Trophoblast cell (in vitro differentiated cells and primary cell): ENCODE measurements around the gene NLRC5.
"Not testable (repeated sequence)": the region's sequence is repeated elsewhere in the genome, so short reads cannot be mapped to it uniquely, and the experiment has no call there.

ENCODE experiments used
- DNase-seq, 2 donors: peaks; one replicate each; pipeline ENCODE4 v3.0.0-alpha.2; 2016
- H2AFZ ChIP-seq: 2 replicates; pipeline ENCODE4 v1.6.1; 2013; ENCODE audit warnings: low read length, moderate library complexity, mild to moderate bottlenecking; ENCODE audit not compliant: insufficient read depth, poor library complexity
- H2AK5ac ChIP-seq: 2 replicates; pipeline ENCODE4 v1.6.1; 2013; ENCODE audit warnings: mild to moderate bottlenecking, low read length
- H2BK120ac ChIP-seq: 2 replicates; pipeline ENCODE4 v1.6.1; 2013; ENCODE audit warnings: low read length, mild to moderate bottlenecking, moderate library complexity; ENCODE audit not compliant: insufficient read depth, poor library complexity
- H2BK12ac ChIP-seq: 2 replicates; pipeline ENCODE4 v1.6.1; 2013; ENCODE audit warnings: mild to moderate bottlenecking, low read length, moderate library complexity
- H2BK5ac ChIP-seq: 2 replicates; pipeline ENCODE4 v1.6.1; 2013; ENCODE audit warnings: low read length, low read depth, moderate library complexity, mild to moderate bottlenecking; ENCODE audit not compliant: poor library complexity
- H3K14ac ChIP-seq: 2 replicates; pipeline ENCODE4 v1.6.1; 2013; ENCODE audit warnings: mild to moderate bottlenecking, low read length
- H3K18ac ChIP-seq: 2 replicates; pipeline ENCODE4 v1.6.1; 2013; ENCODE audit warnings: mild to moderate bottlenecking, low read length
- H3K23ac ChIP-seq: 2 replicates; pipeline ENCODE4 v1.6.1; 2013; ENCODE audit warnings: low read length
- H3K27ac ChIP-seq: 2 replicates; pipeline ENCODE4 v1.5.1; 2013; ENCODE audit warnings: low read depth, mild to moderate bottlenecking, inconsistent platforms, low read length, moderate library complexity
- H3K27me3 ChIP-seq: 2 replicates; pipeline ENCODE4 v1.6.1; 2013; ENCODE audit warnings: inconsistent platforms, mild to moderate bottlenecking, low read length, moderate library complexity; ENCODE audit not compliant: insufficient read depth
- H3K36me3 ChIP-seq, 2 experiments: 1 replicate in 1 of 2; 2 replicates in 1 of 2; pipeline ENCODE4 v1.6.1; 2013; ENCODE audit warnings: low read length in 2 of 2, mild to moderate bottlenecking in 2 of 2, moderate library complexity in 1 of 2; ENCODE audit not compliant: insufficient read depth in 2 of 2, control insufficient read depth in 1 of 2
- H3K4ac ChIP-seq: 2 replicates; pipeline ENCODE4 v1.6.1; 2013; ENCODE audit warnings: low read depth, mild to moderate bottlenecking, low read length, moderate library complexity
- H3K4me1 ChIP-seq, 2 experiments: 1 replicate in 1 of 2; 2 replicates in 1 of 2; pipeline ENCODE4 v1.6.1; 2013; ENCODE audit warnings: low read length in 2 of 2, mild to moderate bottlenecking in 2 of 2, moderate library complexity in 1 of 2; ENCODE audit not compliant: insufficient read depth in 2 of 2, control insufficient read depth in 1 of 2
- H3K4me2 ChIP-seq: 2 replicates; pipeline ENCODE4 v1.6.1; 2013; ENCODE audit warnings: inconsistent platforms, mild to moderate bottlenecking, low read length, moderate library complexity
- H3K4me3 ChIP-seq: 2 replicates; pipeline ENCODE4 v1.5.1; 2013; ENCODE audit warnings: mild to moderate bottlenecking, low read depth, low read length, inconsistent platforms
- H3K79me1 ChIP-seq: one replicate; pipeline ENCODE4 v1.6.1; 2013; ENCODE audit warnings: low read length
- H3K79me2 ChIP-seq: 2 replicates; pipeline ENCODE4 v1.6.1; 2013; ENCODE audit warnings: low read length, mild to moderate bottlenecking; ENCODE audit not compliant: control insufficient read depth, insufficient read depth, poor library complexity
- H3K9ac ChIP-seq: 2 replicates; pipeline ENCODE4 v1.6.1; 2013; ENCODE audit warnings: mild to moderate bottlenecking, low read length
- H3K9me3 ChIP-seq: 2 replicates; pipeline ENCODE4 v1.6.1; 2013; ENCODE audit warnings: low read depth, mild to moderate bottlenecking, control low read depth, inconsistent platforms, low read length; ENCODE audit not compliant: insufficient read depth
- H4K12ac ChIP-seq: 2 replicates; pipeline ENCODE4 v1.6.1; 2013; ENCODE audit warnings: low read depth, mild to moderate bottlenecking, low read length, moderate library complexity
- H4K8ac ChIP-seq: 2 replicates; pipeline ENCODE4 v1.6.1; 2013; ENCODE audit warnings: low read depth, mild to moderate bottlenecking, low read length, moderate library complexity
- H4K91ac ChIP-seq: one replicate; pipeline ENCODE4 v1.6.1; 2013; ENCODE audit warnings: low read depth, mild to moderate bottlenecking, low read length, moderate library complexity
- WGBS: extraction: QIAGEN DNeasy Blood & Tissue Kit; methylation state at CpG from one replicate; pipeline ENCODE4 v1.1.7; 2013; ENCODE audit warnings: missing lambda C conversion rate; ENCODE audit not compliant: insufficient read length, insufficient coverage; ENCODE audit errors: extremely low coverage; 5-methylcytosine and 5-hydroxymethylcytosine counted together

The NLRC5 gene

DNA sequence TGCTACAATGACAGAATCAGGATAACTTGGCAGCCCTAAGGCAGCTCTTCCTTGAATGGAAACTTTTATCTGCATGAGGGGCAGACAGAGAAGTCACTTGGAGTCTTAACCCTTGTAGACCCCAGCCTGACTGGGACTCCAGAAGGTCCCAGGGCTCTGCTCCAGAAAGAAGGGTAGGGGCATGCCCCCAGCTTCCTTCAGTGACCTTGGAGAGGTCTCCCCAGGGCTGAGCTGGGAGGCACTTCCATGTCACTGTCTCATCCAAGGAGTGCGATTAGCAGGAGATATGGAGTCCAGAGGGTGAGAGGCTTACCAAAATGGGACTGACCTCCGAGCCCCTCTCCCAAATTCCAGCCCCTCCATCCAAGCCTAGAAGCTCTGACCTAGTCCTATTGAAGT is 3.4 kb upstream of the NLRC5 start:
- Histone ChIP-seq H4K8ac (no peak overlapping the region), H3K27ac (no peak overlapping the region), H2BK120ac (no peak overlapping the region), H3K4me3 (no peak overlapping the region), H2AFZ (no peak overlapping the region), H3K79me1 (no peaks in the 10 kb centered on the region), H3K9ac (no peak overlapping the region), H3K4me2 (no peak overlapping the region), H3K27me3 (peaks cover 29% of the 10 kb centered on the region), H2BK12ac (no peak overlapping the region), H3K36me3 (no peaks in the 10 kb centered on the region), H4K91ac (no peak overlapping the region), H2BK5ac (no peak overlapping the region), H3K14ac (no peak overlapping the region), H2AK5ac (no peak overlapping the region), H3K9me3 (peaks cover 3% of the 10 kb centered on the region), H3K79me2 (no peaks in the 10 kb centered on the region), H3K23ac (no peak overlapping the region), H3K4ac (no peak overlapping the region), H4K12ac (no peak overlapping the region), H3K18ac (no peak overlapping the region), H3K4me1 (peaks cover 2 to 6% of the 10 kb centered on the region in 2 experiments)
- no CpG with 5 or more reads among the region's 2 CpGs for WGBS
- no peak for DNase-seq

DNA sequence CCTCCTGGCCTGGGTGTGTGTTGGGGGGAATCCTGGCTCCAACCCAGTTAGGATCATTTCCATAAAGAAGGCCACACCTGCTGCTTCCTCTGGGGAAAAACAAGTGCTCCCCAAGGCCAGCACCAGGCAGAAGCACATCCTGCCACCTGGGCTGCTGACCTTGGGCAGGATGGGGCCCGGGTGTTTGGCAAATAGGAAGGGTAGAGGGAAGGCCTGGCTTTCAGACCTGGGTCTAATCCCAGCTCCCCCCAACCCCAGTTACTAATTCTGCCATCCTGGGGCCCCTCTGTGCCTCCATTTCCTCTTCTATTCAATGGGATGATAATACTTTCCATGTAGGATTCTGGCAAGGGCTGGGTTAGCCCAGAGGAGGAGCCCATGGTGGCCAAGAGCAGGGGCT is 3.0 kb upstream of the NLRC5 start:
- Histone ChIP-seq H3K4me2 (no peak overlapping the region), H3K18ac (no peak overlapping the region), H3K9ac (no peak overlapping the region), H3K23ac (no peak overlapping the region), H3K4me3 (no peak overlapping the region), H3K27ac (no peak overlapping the region), H2AFZ (no peak overlapping the region), H3K27me3 (peaks cover 32% of the 10 kb centered on the region), H3K79me2 (no peaks in the 10 kb centered on the region), H3K79me1 (no peaks in the 10 kb centered on the region), H3K9me3 (peaks cover 3% of the 10 kb centered on the region), H2BK12ac (no peak overlapping the region), H3K4ac (no peak overlapping the region), H4K12ac (no peak overlapping the region), H3K4me1 (peaks cover 2 to 6% of the 10 kb centered on the region in 2 experiments), H2AK5ac (no peak overlapping the region), H3K36me3 (no peaks in the 10 kb centered on the region), H4K91ac (no peak overlapping the region), H4K8ac (no peak overlapping the region), H2BK120ac (no peak overlapping the region), H3K14ac (no peak overlapping the region), H2BK5ac (no peak overlapping the region)
- no CpG with 5 or more reads among the region's 1 CpG for WGBS
- no peak for DNase-seq

DNA sequence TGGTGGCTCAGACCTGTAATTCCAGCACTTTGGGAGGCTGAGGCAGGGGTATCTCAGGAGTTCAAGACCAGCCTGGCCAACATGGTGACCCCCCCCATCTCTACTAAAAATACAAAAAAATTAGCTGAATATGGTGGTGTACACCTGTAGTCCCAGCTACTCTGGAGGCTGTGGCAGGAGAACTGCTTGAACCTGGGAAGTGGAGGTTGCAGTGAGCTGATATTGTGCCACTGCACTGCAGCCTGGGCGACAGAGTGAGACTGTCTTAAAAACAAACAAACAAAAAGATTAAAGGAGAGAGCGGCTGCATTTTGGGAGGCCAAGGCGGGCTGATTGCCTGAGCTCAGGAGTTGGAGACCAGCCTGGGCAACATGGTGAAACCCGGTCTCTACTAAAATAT is 2.4 kb upstream of the NLRC5 start:
- not testable (repeated sequence) for H3K4me1 ChIP-seq, H4K12ac ChIP-seq, H2BK120ac ChIP-seq, H2AFZ ChIP-seq, H3K79me1 ChIP-seq, H3K9ac ChIP-seq, H3K9me3 ChIP-seq, H3K14ac ChIP-seq, H4K8ac ChIP-seq, H4K91ac ChIP-seq, H3K36me3 ChIP-seq, H2BK12ac ChIP-seq, H3K23ac ChIP-seq, H3K18ac ChIP-seq, H3K4me2 ChIP-seq, DNase-seq, H3K4me3 ChIP-seq, H2BK5ac ChIP-seq, H2AK5ac ChIP-seq, H3K79me2 ChIP-seq, H3K4ac ChIP-seq, H3K27ac ChIP-seq
- no CpG with 5 or more reads among the region's 4 CpGs for WGBS
- H3K27me3 ChIP-seq = peaks cover 32% of the 10 kb centered on the region

DNA sequence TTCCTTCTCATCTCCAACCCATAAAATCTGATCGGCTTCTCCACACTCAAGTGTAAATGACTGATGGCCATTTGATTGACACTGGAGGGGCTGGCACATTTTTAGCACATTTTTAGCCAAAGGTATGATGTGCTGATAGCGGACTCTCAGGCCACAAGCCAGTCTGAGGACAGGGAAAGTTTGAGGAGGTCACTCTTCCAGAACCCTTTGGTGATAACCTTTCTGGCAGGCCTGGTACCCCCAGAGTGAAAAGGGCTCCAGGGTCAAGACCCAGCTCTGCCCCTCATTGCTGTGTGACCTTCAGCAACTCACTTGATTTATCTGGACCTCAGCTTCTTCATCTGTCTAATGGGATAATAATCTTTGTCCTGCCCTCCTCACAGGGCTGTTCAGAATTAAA is 1.7 kb upstream of the NLRC5 start:
- no CpG with 5 or more reads among the region's 2 CpGs for WGBS

More for the DNA sequence above, 1.7 kb upstream of the NLRC5 start:
- Histone ChIP-seq H3K79me2 (no peaks in the 10 kb centered on the region), H3K4me3 (no peak overlapping the region), H2BK120ac (no peak overlapping the region), H3K4ac (no peak overlapping the region), H4K8ac (no peak overlapping the region), H3K14ac (no peak overlapping the region), H3K9me3 (peaks cover 3% of the 10 kb centered on the region), H4K91ac (no peak overlapping the region), H2BK12ac (no peak overlapping the region), H3K79me1 (no peaks in the 10 kb centered on the region), H3K9ac (no peak overlapping the region), H3K18ac (no peak overlapping the region), H3K27ac (no peak overlapping the region), H4K12ac (no peak overlapping the region), H2AFZ (no peak overlapping the region), H3K27me3 (peaks cover 32% of the 10 kb centered on the region), H3K4me2 (no peak overlapping the region), H2BK5ac (no peak overlapping the region), H2AK5ac (no peak overlapping the region), H3K36me3 (no peaks in the 10 kb centered on the region), H3K23ac (no peak overlapping the region), H3K4me1 (peaks cover 2 to 6% of the 10 kb centered on the region in 2 experiments)
- DNase-seq = no peak
